ENCODE measurements around the gene AGL.
"Not testable (repeated sequence)": the region's sequence is repeated elsewhere in the genome, so short reads cannot be mapped to it uniquely, and the experiment has no call there.

DNA sequence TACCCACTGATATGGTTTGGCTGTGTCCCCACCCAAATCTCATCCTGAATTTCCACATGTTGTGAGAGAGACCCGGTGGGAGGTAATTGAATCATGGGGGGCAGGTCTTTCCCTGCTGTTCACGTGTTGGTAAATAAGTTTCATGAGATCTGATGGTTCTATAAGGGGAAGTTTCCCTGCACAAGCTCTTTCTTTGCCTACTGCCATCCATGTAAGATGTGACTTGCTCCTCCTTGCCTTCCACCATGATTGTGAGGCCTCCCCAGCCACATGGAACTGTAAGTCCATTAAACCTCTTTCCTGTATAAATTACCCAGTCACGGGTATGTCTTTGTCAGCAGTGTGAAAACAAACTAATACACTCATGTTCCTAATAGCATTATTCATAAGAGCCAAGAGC is 9.8 kb upstream of the AGL start:
- not testable (repeated sequence) for TF ChIP-seq RBBP5 (IDR thresholded peaks at IDR 0.05; ENCODE audit: borderline replicate concordance, low read depth, low read length); EZH2 (IDR thresholded peaks at IDR 0.05; ENCODE audit: low read depth, low read length, severe bottlenecking); NANOG (IDR thresholded peaks at IDR 0.05; ENCODE audit: insufficient read depth, low read depth, low read length, poor library complexity, severe bottlenecking); EGR1 (IDR thresholded peaks at IDR 0.05; ENCODE audit: borderline replicate concordance, low read depth, low read length); EP300 (IDR thresholded peaks at IDR 0.05; ENCODE audit: borderline replicate concordance in 1 of 2, low read depth in 2 of 2, low read length in 2 of 2); TAF1 (IDR thresholded peaks at IDR 0.05; ENCODE audit: low read depth, low read length); YY1 (IDR thresholded peaks at IDR 0.05; ENCODE audit: low read depth, low read length); ASH2L (IDR thresholded peaks at IDR 0.05; ENCODE audit: low read length)
- TF ChIP-seq, protein P1, sequence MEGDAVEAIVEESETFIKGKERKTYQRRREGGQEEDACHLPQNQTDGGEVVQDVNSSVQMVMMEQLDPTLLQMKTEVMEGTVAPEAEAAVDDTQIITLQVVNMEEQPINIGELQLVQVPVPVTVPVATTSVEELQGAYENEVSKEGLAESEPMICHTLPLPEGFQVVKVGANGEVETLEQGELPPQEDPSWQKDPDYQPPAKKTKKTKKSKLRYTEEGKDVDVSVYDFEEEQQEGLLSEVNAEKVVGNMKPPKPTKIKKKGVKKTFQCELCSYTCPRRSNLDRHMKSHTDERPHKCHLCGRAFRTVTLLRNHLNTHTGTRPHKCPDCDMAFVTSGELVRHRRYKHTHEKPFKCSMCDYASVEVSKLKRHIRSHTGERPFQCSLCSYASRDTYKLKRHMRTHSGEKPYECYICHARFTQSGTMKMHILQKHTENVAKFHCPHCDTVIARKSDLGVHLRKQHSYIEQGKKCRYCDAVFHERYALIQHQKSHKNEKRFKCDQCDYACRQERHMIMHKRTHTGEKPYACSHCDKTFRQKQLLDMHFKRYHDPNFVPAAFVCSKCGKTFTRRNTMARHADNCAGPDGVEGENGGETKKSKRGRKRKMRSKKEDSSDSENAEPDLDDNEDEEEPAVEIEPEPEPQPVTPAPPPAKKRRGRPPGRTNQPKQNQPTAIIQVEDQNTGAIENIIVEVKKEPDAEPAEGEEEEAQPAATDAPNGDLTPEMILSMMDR (IDR thresholded peaks at IDR 0.05; ENCODE audit: control extremely low read depth in 1 of 3, insufficient read depth in 1 of 3, low read depth in 1 of 3, low read length in 3 of 3) = not testable (repeated sequence)
